IMR-90 (cell line): ENCODE results near the gene SAMD11.

ENCODE experiments used
- BHLHE40 ChIP-seq: fragments of 150-350 bp; IDR thresholded peaks from 2 replicates; pipeline ENCODE4 v1.6.1; 2016; ENCODE audit warnings: mild to moderate bottlenecking, low read depth, low read length
- CTCF ChIP-seq: conservative IDR thresholded peaks from 2 replicates; pipeline ENCODE4 v1.5.1; 2012; ENCODE audit warnings: mild to moderate bottlenecking, low read depth, low read length, improper control_type of control experiment
- ELK1 ChIP-seq: fragments of 150-350 bp; IDR thresholded peaks from 2 replicates; pipeline ENCODE4 v1.6.1; 2016; ENCODE audit warnings: low read depth, mild to moderate bottlenecking, low read length, moderate library complexity, borderline replicate concordance
- FOS ChIP-seq: fragments of 150-350 bp; IDR thresholded peaks from 2 replicates; pipeline ENCODE4 v1.6.1; 2016; ENCODE audit warnings: low read depth, low read length
- MAFK ChIP-seq: IDR thresholded peaks from 2 replicates; pipeline ENCODE4 v1.6.1; 2012; ENCODE audit warnings: low read depth, low read length, improper control_type of control experiment
- MAZ ChIP-seq: IDR thresholded peaks from 2 replicates; pipeline ENCODE4 v1.6.1; 2012; ENCODE audit warnings: low read depth, mild to moderate bottlenecking, low read length, improper control_type of control experiment, moderate library complexity, borderline replicate concordance
- NFE2L2 ChIP-seq: fragments of 150-350 bp; IDR thresholded peaks from 2 replicates; pipeline ENCODE4 v1.6.1; 2016; ENCODE audit warnings: low read depth, mild to moderate bottlenecking, low read length
- POLR2A ChIP-seq: IDR thresholded peaks from 2 replicates; pipeline ENCODE4 v1.6.1; 2012; ENCODE audit warnings: mild to moderate bottlenecking, low read depth, low read length
- RAD21 ChIP-seq: IDR thresholded peaks from 2 replicates; pipeline ENCODE4 v1.6.1; 2012; ENCODE audit warnings: low read length, improper control_type of control experiment
- RCOR1 ChIP-seq: IDR thresholded peaks from 2 replicates; pipeline ENCODE4 v1.6.1; 2012; ENCODE audit warnings: mild to moderate bottlenecking, low read length, improper control_type of control experiment; ENCODE audit not compliant: insufficient replicate concordance
- RFX5 ChIP-seq: IDR thresholded peaks from 2 replicates; pipeline ENCODE4 v1.8.0; 2012; ENCODE audit warnings: low read depth, mild to moderate bottlenecking, low read length, moderate library complexity

- TF ChIP-seq BHLHE40 (no peak), CTCF (no peak), POLR2A (no peak), RAD21 (no peak), RCOR1 (no peak), MAFK (no peak), RFX5 (no peak), FOS (no peak), MAZ (no peak), NFE2L2 (no peak), ELK1 (no peak)
These were observed 31.2 kb downstream of the SAMD11 start for GRCh38 chr1:954927-955326.
